SK-N-SH treated with all-trans-retinoic acid at 6 μM for 48 hours (cell line): Measurements from ENCODE around the gene TDRD3.

ENCODE experiments used
- ATAC-seq: fragments of 200-7000 bp; cut with Tn5 transposase; 3 replicates; pipeline ENCODE4 v1.9.1; 2020; ENCODE audit warnings: mild to moderate bottlenecking, moderate library complexity
- ARNTL ChIP-seq: fragments of 450-650 bp; formaldehyde crosslinking; IDR thresholded peaks from 2 replicates; pipeline ENCODE4 v1.5.0; 2020; ENCODE audit warnings: low read depth, mild to moderate bottlenecking, moderate library complexity, borderline replicate concordance
- BACH2 ChIP-seq: fragments of 250-450 bp; sonication (Bioruptor Pico); IDR thresholded peaks from 2 replicates; pipeline ENCODE4 v1.9.0; 2021; ENCODE audit warnings: mild to moderate bottlenecking, borderline replicate concordance
- CREB5 ChIP-seq: fragments of 250-450 bp; sonication (Bioruptor Pico); IDR thresholded peaks from 2 replicates; pipeline ENCODE4 v1.5.1; 2020; ENCODE audit warnings: low read depth, mild to moderate bottlenecking, moderate library complexity
- CSDC2 ChIP-seq: fragments of 250-450 bp; sonication (Bioruptor Pico); IDR thresholded peaks from 2 replicates; pipeline ENCODE4 v1.5.0; 2020; ENCODE audit warnings: mild to moderate bottlenecking, moderate library complexity
- CSRNP3 ChIP-seq: fragments of 250-450 bp; sonication (Bioruptor Pico); IDR thresholded peaks from 2 replicates; pipeline ENCODE4 v1.5.1; 2021; ENCODE audit warnings: mild to moderate bottlenecking, moderate library complexity
- ESRRG ChIP-seq: fragments of 250-450 bp; sonication (Bioruptor Pico); IDR thresholded peaks from 2 replicates; pipeline ENCODE4 v1.6.1; 2021; ENCODE audit warnings: mild to moderate bottlenecking
- GLIS3 ChIP-seq: fragments of 250-450 bp; sonication (Bioruptor Pico); IDR thresholded peaks from 2 replicates; pipeline ENCODE4 v1.5.0; 2020; ENCODE audit warnings: mild to moderate bottlenecking, moderate library complexity
- OSR1 ChIP-seq: fragments of 250-450 bp; sonication (Bioruptor Pico); IDR thresholded peaks from 2 replicates; pipeline ENCODE4 v1.8.0; 2022; ENCODE audit warnings: moderate library complexity, mild to moderate bottlenecking, inconsistent platforms
- PATZ1 ChIP-seq: fragments of 250-450 bp; sonication (Bioruptor Pico); IDR thresholded peaks from 2 replicates; pipeline ENCODE4 v1.8.0; 2020; ENCODE audit warnings: mild to moderate bottlenecking, moderate library complexity, borderline replicate concordance
- POU6F1 ChIP-seq: fragments of 250-450 bp; sonication (Bioruptor Pico); IDR thresholded peaks from 2 replicates; pipeline ENCODE4 v1.8.0; 2021; ENCODE audit warnings: low read depth, mild to moderate bottlenecking, moderate library complexity, borderline replicate concordance
- PPARA ChIP-seq: fragments of 250-450 bp; sonication (Bioruptor Pico); IDR thresholded peaks from 2 replicates; pipeline ENCODE4 v1.5.0; 2020; ENCODE audit warnings: mild to moderate bottlenecking, borderline replicate concordance
- SNAI2 ChIP-seq: fragments of 250-450 bp; sonication (Bioruptor Pico); IDR thresholded peaks from 2 replicates; pipeline ENCODE4 v1.5.0; 2020; ENCODE audit warnings: mild to moderate bottlenecking, moderate library complexity
- TOX ChIP-seq: fragments of 250-450 bp; sonication (Bioruptor Pico); IDR thresholded peaks from 2 replicates; pipeline ENCODE4 v1.8.0; 2021; ENCODE audit warnings: mild to moderate bottlenecking, moderate library complexity, borderline replicate concordance
- TSHZ2 ChIP-seq: fragments of 250-450 bp; sonication (Bioruptor Pico); IDR thresholded peaks from 2 replicates; pipeline ENCODE4 v1.5.0; 2020; ENCODE audit warnings: mild to moderate bottlenecking, moderate library complexity
- ZC3H10 ChIP-seq: fragments of 250-450 bp; sonication (Bioruptor Pico); IDR thresholded peaks from 2 replicates; pipeline ENCODE4 v1.5.1; 2021; ENCODE audit warnings: mild to moderate bottlenecking, moderate library complexity
- ZFP3 ChIP-seq: fragments of 250-450 bp; sonication (Bioruptor Pico); IDR thresholded peaks from 2 replicates; pipeline ENCODE4 v1.5.0; 2020; ENCODE audit warnings: mild to moderate bottlenecking, moderate library complexity
- ZFP30 ChIP-seq: fragments of 450-650 bp; formaldehyde crosslinking; IDR thresholded peaks from 2 replicates; pipeline ENCODE4 v1.5.0; 2022; ENCODE audit warnings: mild to moderate bottlenecking, moderate library complexity
- ZNF565 ChIP-seq: fragments of 450-650 bp; formaldehyde crosslinking; conservative IDR thresholded peaks from 2 replicates; pipeline ENCODE4 v1.5.0; 2020; ENCODE audit warnings: low read depth, mild to moderate bottlenecking, moderate library complexity
- ZNF70 ChIP-seq: fragments of 450-650 bp; formaldehyde crosslinking; IDR thresholded peaks from 2 replicates; pipeline ENCODE4 v1.5.0; 2020; ENCODE audit warnings: mild to moderate bottlenecking, moderate library complexity
- ZNF8 ChIP-seq: fragments of 450-650 bp; formaldehyde crosslinking; IDR thresholded peaks from 2 replicates; pipeline ENCODE4 v1.5.0; 2020; ENCODE audit warnings: mild to moderate bottlenecking, moderate library complexity

Gene TDRD3

GRCh38 chr13:60418954-60419353, 21.9 kb downstream of the TDRD3 start:
- no peak for TF ChIP-seq ARNTL (CRISPR knock-in tag)
- TF ChIP-seq PPARA = no peak
- TF ChIP-seq CSRNP3 (CRISPR knock-in tag) = no peak
- TF ChIP-seq CREB5 (CRISPR knock-in tag) = no peak
- no peak for TF ChIP-seq POU6F1
- TF ChIP-seq CSDC2 (CRISPR knock-in tag) = no peak
- no peak for TF ChIP-seq ESRRG
- TF ChIP-seq SNAI2 (CRISPR knock-in tag) = no peak
- ATAC-seq = no peak

GRCh38 chr13:60425332-60425731, 28.3 kb downstream of the TDRD3 start:
- TF ChIP-seq ZNF8 = no peak
- TF ChIP-seq ZFP30 = no peak
- no peak for TF ChIP-seq ZNF565 (CRISPR knock-in tag)
- no peak for TF ChIP-seq GLIS3 (CRISPR knock-in tag)
- TF ChIP-seq BACH2 = no peak
- TF ChIP-seq TOX (CRISPR knock-in tag) = no peak
- no peak for TF ChIP-seq ZFP3 (CRISPR knock-in tag)
- TF ChIP-seq ZC3H10 (CRISPR knock-in tag) = no peak
- no peak for TF ChIP-seq ZNF70 (CRISPR knock-in tag)
- TF ChIP-seq PATZ1 (CRISPR knock-in tag) = no peak
- TF ChIP-seq, all 23 proteins: peak for 0
- ATAC-seq = no peak

- no peak for TF ChIP-seq TOX (CRISPR knock-in tag)
- TF ChIP-seq BACH2 = no peak
- TF ChIP-seq OSR1 (CRISPR knock-in tag) = no peak
- TF ChIP-seq POU6F1 = no peak
- no peak for TF ChIP-seq ARNTL (CRISPR knock-in tag)
- TF ChIP-seq ZNF70 (CRISPR knock-in tag) = no peak
- TF ChIP-seq SNAI2 (CRISPR knock-in tag) = no peak
- TF ChIP-seq ZC3H10 (CRISPR knock-in tag) = no peak
- no peak for TF ChIP-seq ZFP30
- TF ChIP-seq ZFP3 (CRISPR knock-in tag) = no peak
- no peak for TF ChIP-seq PPARA
- no peak for TF ChIP-seq TSHZ2 (CRISPR knock-in tag)
- no peak for TF ChIP-seq CSRNP3 (CRISPR knock-in tag)
- no peak for TF ChIP-seq CSDC2 (CRISPR knock-in tag)
- no peak for ATAC-seq
Observed at GRCh38 chr13:60426075-60426474, 29.1 kb downstream of the TDRD3 start.
